Stimulated activated CD8-positive, alpha-beta memory T cell treated with anti-CD3 and anti-CD28 coated beads, Interleukin-7, amount 100 ng/mL, for 1 hour (primary cell): ENCODE measurements around the gene LRRN4CL.
A peak's percentile ranks its signal among the peaks of the same experiment; 100 is the strongest.
"Not testable (repeated sequence)": the region's sequence is repeated elsewhere in the genome, so short reads cannot be mapped to it uniquely, and the experiment has no call there.

Source experiments
- DNase-seq, 2 donors: peaks; one replicate each; pipeline ENCODE4 v3.0.0-alpha.2; 2020; ENCODE audit warnings: low read depth in 2 of 2

Gene LRRN4CL

GRCh38 chr11:62709247-62710000, 20.1 kb upstream of the LRRN4CL start:
- DNase-seq = peak; percentile 90 to 92

- no peak for DNase-seq
Measured at GRCh38 chr11:62708793-62709192, 19.5 kb upstream of the LRRN4CL start.

- no peak for DNase-seq
Measured at GRCh38 chr11:62708392-62708791, 19.1 kb upstream of the LRRN4CL start.

- DNase-seq = no peak
Measured at GRCh38 chr11:62707277-62707861, 18.0 kb upstream of the LRRN4CL start, which contains the start of the genes BSCL2 and GNG3. BSCL2 (minus strand) TSS chr11:62707424; CDS start chr11:62707195, 229 bp downstream. GNG3 (plus strand) TSS chr11:62707676; CDS start chr11:62708296, 620 bp downstream.

- DNase-seq = no peak
Measured at GRCh38 chr11:62706850-62707247, 17.5 kb upstream of the LRRN4CL start.

GRCh38 chr11:62705880-62706849, 16.8 kb upstream of the LRRN4CL start:
- DNase-seq = peak; percentile 90 to 94

- DNase-seq = no peak
Measured at GRCh38 chr11:62705413-62705812, 16.1 kb upstream of the LRRN4CL start.

GRCh38 chr11:62703921-62704320, 14.6 kb upstream of the LRRN4CL start:
- not testable (repeated sequence) for DNase-seq

GRCh38 chr11:62702246-62702645, 12.9 kb upstream of the LRRN4CL start:
- no peak for DNase-seq

- peak in 1 of 2 donors; percentile 73 for DNase-seq
Measured at GRCh38 chr11:62694455-62695167, 5.3 kb upstream of the LRRN4CL start.

- not testable (repeated sequence) for DNase-seq
Measured at GRCh38 chr11:62693624-62694023, 4.3 kb upstream of the LRRN4CL start.

GRCh38 chr11:62688491-62688890, 839 bp downstream of the LRRN4CL start:
- DNase-seq = no peak

GRCh38 chr11:62687508-62688396, 1.6 kb downstream of the LRRN4CL start:
- DNase-seq = no peak

GRCh38 chr11:62682518-62682917, 6.8 kb downstream of the LRRN4CL start:
- DNase-seq = no peak

GRCh38 chr11:62680825-62681240, 8.5 kb downstream of the LRRN4CL start:
- DNase-seq = no peak

- DNase-seq = peak; percentile 64 to 68
Measured at GRCh38 chr11:62678770-62679696, 10.3 kb downstream of the LRRN4CL start, which contains the start of gene UBXN1. UBXN1 (minus strand) TSS chr11:62679073; CDS start chr11:62678923, 150 bp downstream.

- no peak for DNase-seq
Measured at GRCh38 chr11:62678433-62678769, 10.9 kb downstream of the LRRN4CL start.

GRCh38 chr11:62677714-62678113, 11.6 kb downstream of the LRRN4CL start:
- DNase-seq = no peak

GRCh38 chr11:62677156-62677555, 12.2 kb downstream of the LRRN4CL start:
- no peak for DNase-seq
